ENCODE measurements around the gene OR14A16. TPM values are rescaled to one million over a fixed set of nuclear protein-coding genes. Genes with fewer than 3 reads are reported as not detected.

OR14A16 gene
- total RNA-seq: not detected

GRCh38 chr1:247824023-247824422 is at the start of gene OR14A16:
TSS of gene OR14A16 (minus strand) at chr1:247824119. CDS start at chr1:247815729, 8,390 bp downstream.

GRCh38 chr1:247857069-247857984 is 33.4 kb upstream of the OR14A16 start, which contains the start of gene TRIM58:
TSS of gene TRIM58 (plus strand) at chr1:247857187. CDS start at chr1:247857247, 60 bp downstream.

GRCh38 chr1:247841796-247842195 is 17.9 kb upstream of the OR14A16 start, which contains the start of gene OR11L1:
TSS of gene OR11L1 (minus strand) at chr1:247841896. CDS start at chr1:247841896, 0 bp downstream.

Other genes starting within 250 kb of the OR14A16 start
- not detected for gene OR2G2, start 235.8 kb downstream of the OR14A16 start, total RNA-seq
- not detected for gene OR2G3, start 218.5 kb downstream of the OR14A16 start, total RNA-seq
- gene OR13G1, start 144.4 kb downstream of the OR14A16 start, total RNA-seq: not detected
- not detected for gene OR6F1, start 107.5 kb downstream of the OR14A16 start, total RNA-seq
- gene OR14K1, start 85.5 kb downstream of the OR14A16 start, total RNA-seq: not detected
- gene OR14A2, start 76.0 kb downstream of the OR14A16 start, total RNA-seq: not detected
- gene OR1C1, start 63.6 kb downstream of the OR14A16 start, total RNA-seq: not detected
- gene OR11L1, start 17.8 kb upstream of the OR14A16 start, total RNA-seq: not detected
- gene TRIM58, start 33.1 kb upstream of the OR14A16 start, total RNA-seq: 9.3 TPM
- 2.6 TPM for gene OR2W3, start 71.5 kb upstream of the OR14A16 start, total RNA-seq
- not detected for gene OR2T8, start 96.1 kb upstream of the OR14A16 start, total RNA-seq
- not detected for gene OR2AJ1, start 100.8 kb upstream of the OR14A16 start, total RNA-seq
- not detected for gene OR2L8, start 124.7 kb upstream of the OR14A16 start, total RNA-seq
- not detected for gene OR2AK2, start 141.1 kb upstream of the OR14A16 start, total RNA-seq
- gene OR2L5, start 189.5 kb upstream of the OR14A16 start, total RNA-seq: not detected
- 0.06 TPM for gene OR2L2, start 206.0 kb upstream of the OR14A16 start, total RNA-seq
- not detected for gene OR2L3, start 222.7 kb upstream of the OR14A16 start, total RNA-seq